ENCODE data around the gene TAS2R20.

Gene TAS2R20

GRCh38 chr12:10957741-10958140 lies 40.4 kb downstream of the TAS2R20 start:
- no peak for DNase-seq

DNA sequence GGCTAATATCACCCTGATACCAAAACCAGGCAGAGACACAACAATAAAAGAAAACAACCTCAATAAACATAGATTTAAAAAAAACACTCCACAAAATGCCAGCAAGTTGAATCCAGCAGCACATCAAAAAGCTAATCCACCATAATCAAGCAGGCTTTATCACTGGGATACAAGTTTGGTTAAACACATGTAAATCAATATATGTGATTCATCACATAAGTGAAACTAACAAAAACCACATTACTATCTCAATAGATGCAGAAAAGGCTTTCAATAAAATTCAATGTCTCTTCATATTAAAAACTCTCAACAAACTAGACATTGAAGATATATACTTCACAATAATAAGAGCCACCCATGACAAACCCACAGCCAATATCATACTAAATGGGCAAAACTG lies 42.0 kb downstream of the TAS2R20 start:
- no peak for DNase-seq

- peak; percentile 4 to 20 for DNase-seq
These were observed 45.5 kb downstream of the TAS2R20 start for GRCh38 chr12:10952645-10953044.

Measured in hippocampal formation (tissue), 2 donors.